ENCODE measurements around the gene OXSR1.

OXSR1 gene

DNA sequence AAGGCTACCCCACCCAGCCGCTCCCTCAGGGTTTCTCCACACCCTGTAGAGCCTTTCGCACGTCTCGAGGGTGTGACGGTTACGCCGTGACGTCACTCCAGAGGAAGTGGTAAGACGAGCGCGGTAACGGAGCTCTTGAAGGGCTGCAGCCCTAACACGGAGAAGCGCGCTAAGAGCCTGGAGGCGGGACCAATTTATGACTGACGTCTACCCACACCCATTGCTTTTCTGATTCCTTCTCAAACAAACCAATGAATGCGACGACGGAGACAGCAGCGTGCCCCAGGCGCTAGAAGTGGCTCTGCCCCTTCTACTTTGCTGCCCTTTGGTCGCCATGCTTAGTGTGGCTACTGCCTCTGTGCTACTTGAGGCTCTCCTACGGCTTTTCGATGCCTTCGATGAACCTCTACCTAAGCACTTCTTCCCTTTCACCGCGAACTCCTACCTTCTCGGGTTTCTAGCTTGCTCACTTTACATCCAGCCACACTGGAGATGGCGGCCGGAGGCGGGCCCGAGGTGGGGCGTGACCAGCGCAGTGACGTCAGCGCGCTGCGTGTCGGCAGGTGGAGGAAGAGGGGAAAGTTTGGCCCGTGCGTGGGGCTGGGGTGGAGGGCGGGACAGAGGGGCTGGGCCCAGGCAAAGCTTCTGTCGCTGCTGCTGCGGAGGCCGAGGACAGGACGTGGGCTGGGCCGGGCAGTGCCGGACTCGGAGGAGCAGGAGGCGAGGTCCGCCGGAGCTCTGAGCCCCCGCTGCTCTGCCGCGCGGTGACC is at the start of gene OXSR1:
Gene OXSR1, plus strand, starts transcription at position 586 of the 770 bp plus-strand sequence. CDS start 340 bp downstream, outside the sequence.
- peak; percentile 99 for DNase-seq

DNA sequence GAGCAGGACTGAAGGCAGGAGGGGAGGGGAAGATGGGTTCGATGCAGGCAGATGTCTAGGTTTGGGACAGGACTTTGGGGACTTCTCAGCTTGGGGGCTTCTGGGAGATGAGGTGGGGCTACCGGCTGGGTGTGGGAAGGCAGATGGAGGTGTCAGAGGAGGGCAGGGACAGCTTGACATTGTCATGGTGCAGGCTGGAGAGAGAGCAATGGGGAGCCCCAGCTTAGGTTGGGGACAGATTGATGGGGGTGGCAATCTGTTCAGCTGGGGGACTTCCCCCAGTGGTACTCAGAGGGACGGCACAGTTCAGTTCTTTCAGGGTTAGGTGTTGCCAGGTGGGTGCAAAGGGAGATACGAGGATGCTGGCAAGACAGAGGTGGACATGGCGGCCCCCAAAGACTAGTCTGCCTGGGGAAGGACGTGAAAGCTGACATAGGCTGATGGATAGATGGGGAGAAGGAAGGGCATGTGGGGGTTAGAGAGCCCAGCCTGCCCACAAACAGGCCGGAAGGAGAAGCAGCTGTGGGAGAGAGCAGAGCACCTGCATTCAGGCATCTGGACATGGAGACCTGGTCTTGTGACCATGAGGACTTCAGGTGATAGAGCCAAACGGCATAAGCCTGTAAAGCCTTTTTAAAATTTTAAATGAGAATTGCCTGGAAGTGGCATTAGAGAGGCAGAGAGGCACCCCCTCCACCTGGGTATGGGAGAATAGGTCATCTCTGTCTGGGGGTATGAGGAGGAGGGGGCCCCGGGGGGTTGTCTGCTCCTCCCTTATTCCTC is 49.5 kb upstream of the OXSR1 start:
- no peak for DNase-seq

DNA sequence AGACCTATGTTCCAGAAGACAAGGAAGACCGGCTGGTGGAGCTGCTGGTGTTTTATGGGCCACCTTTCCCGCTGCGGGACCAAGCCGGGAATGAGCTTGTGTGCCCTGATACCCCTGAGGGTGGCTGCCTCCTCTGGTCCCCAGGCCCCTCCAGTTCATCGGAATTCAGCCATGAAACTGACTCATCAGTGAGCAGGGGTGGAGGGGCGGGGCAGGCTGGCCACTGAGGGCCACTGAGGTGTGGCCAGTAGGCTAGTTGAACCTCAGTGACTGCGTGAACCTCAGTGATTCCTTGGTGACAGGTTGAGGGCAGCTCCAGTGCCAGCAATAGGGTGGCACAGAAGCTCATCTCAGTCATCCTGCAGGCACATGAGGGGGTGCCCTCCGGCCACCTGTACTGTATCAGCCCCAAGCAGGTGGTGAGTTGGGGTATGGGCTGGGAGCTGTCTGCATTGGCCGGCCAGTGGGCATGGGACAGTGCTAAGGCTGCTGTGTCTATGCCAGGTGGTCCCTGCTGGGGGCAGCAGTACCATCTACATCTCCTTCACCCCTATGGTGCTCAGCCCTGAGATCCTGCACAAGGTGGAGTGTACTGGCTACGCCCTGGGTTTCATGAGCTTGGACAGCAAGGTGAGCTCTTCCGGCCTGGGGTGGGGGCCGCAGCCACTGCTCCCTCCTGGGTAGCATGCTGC is 48.7 kb upstream of the OXSR1 start:
- DNase-seq = no peak

DNA sequence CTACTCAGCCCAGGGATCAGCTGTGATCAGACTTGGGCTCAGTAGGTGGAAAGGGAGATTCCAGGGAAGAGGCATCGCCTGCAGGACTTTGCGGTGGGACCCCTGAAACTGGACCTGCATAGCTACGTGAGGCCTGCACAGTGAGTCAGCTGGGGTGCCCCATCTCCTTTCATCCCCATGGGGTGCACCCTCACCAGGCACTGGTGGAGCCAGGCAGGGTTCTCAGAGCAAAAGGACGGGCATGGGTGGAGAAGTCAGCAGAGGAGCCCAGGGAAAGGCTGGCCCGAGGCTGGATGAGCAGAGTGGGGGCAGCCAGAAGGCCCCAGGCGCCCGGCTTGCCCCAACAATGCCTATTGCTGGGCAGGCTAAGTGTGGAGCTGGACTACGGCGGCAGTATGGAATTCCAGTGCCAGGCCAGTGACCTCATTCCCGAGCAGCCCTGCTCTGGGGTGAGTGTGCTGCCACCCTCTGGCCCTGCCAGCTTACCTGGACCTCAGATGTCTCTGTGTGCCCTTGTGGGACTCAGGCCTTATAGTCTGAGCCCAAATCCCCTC is 48.1 kb upstream of the OXSR1 start:
- no peak for DNase-seq

DNA sequence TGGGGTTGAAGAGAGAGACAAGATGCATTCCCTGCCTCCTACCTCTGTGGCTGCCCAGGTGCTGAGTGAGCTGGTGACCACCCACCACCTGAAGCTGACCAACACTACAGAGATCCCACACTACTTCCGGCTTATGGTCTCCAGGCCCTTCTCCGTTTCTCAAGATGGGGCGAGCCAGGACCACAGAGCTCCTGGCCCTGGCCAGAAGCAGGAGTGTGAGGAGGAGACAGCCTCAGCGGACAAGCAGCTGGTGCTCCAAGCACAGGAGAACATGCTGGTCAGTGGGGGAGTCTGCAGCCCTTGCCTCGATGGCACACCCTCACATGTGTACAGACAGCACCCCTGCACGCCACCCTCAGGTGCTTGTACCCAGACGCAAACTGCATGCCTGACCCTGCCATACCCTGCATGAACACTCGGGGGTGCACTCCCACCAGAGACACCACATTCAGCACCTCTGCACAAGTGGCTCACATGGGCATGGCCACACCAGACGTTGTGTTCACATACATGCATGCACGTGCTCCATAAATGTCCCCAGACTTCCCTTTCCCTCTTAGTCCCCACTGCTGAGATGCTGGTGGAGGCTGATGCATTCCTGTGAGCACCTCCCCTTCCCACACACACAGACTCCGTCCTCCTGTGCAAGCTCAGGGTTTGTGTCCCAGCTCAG is 47.5 kb upstream of the OXSR1 start:
- DNase-seq = no peak

DNA sequence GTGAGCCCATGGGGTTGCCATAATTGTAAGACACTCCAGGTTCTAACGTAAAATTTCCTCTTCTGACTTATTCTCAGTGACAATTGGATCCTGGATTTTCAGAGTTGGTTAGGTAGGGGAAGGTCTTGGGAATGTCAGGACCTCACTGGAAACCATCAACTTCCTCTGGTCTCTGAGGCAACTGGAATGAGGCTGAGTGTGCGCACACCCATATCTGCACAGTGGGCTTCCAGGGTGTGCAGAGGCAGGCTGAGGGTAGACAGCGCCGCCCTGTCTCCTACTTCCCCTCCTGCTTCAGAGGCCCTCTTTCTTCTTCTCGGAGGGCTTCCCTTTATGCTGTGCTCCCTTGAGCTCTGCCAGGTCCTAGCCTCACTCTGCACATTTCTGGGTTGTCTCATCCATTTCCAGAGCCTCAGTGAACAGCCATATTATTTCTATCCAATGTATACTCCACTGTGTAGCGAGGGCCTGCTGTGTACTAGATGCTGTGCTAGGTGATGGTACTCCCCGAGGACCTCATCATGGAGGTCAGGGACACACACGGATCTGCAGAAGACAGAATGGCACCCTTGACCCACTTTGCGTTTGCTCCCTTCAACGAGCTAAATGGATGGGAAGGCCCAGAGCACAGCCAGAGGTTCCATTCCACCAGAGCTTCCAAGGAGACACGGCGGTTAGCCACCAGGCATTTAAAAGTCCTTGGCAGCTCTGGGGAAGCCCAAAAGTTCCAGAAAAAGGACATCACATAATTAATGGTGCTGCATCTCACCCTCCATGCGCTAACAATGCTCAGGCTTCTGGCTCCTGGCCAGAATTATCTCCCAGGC is 46.7 kb upstream of the OXSR1 start:
- DNase-seq = no peak

DNA sequence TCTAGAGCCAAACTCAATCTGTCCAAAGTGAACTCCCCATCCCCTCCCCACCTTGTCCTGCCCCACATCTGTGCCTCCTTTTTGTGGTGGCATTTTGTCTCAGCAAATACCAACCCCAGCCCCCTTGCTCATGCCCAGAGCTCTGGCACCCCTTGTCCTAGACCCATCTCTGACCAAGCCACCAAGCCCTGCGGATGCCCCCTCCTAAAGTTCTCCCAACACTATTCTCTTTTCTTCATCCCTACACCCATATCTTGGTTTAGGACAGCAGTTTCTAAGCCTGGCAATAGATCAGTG is 46.1 kb upstream of the OXSR1 start:
- DNase-seq = no peak

DNA sequence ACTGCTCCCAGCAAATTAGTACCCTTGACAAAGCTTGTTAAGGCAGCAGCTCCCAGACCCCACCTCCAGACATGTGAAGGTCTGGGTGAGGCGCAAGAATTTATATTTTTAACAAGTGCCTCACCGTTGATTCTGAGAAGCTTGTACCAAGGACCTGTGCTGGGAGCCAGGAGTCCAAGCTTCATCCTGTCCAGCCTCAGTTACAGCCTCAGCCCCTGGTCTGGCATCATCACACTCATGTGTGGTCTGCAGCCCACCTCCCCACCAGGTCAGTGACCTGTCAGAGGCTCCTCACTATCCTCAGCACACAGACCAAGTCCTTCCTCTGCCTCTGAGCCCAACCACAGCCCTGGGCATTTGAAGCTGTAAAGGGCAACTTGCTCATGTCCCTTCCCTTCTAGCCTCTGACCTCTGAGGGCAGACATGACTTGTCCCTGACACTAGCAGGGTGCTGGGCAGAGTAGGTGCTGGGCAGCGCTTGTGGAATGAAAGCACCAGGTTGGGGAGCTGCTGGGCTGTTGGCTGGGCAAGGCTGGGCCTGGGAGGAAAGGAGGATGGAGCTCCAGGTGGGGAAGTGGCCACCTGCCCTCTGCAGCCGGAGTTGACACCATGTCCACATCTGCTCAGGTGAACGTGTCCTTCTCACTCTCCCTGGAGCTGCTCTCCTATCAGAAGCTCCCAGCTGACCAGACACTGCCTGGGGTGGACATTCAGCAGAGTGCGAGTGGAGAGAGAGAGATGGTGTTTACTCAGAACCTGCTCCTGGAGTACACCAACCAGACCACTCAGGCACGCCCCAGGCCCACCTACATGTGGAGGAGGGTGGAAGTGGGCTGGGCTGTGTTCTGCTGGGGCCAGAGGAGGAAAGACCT is 45.3 kb upstream of the OXSR1 start:
- DNase-seq = no peak

DNA sequence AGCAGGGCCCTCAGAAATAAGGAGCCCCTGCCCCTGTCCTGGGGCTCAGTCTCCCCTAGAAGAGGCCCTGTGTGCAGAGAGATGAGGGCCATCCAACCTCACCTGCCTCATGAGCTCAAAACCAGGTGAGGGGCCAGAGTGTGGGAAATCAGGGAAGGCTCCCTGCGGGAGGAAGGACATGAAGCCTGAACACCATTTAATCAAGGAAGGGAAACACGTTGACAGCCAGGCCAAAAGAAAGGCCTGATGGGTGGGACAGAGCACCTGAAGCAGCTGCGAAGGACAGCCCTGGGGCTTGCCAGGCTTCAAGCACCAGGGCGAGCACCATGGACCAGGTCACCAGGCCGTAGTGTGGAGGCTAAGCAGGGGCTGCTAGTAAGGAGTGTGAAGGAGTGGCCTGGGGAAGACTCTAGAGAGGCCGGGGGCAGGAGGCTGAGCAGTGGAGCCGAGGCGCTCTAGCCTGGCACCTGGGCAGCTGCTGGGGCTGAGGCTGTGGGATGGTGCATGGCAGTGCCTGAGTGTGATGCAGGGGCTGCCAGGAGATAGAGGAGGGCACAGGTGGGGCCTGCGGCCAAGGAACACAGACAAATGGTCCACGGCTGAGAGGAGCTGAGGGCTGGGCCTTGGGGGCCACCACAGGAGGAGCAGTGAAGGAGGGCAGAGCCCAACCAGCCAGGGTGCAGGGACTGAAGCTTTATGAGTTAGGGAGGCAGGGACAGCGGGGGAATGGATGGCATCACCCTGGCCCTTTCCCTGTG is 44.5 kb upstream of the OXSR1 start:
- no peak for DNase-seq

DNA sequence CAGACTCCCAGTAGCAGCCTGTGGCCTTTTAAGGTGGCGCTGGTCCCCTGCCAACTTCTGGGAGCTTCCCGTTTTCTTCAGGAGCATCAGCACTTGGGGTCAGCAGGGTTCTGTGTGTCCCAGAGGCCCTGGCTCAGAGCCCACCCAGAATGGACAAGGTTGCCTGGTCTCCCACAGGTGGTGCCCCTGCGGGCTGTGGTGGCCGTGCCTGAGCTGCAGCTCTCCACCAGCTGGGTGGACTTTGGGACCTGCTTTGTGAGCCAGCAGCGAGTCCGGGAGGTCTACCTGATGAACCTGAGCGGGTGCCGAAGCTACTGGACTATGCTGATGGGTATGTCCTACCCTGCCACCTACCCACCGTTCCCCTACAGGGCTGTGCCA is 43.9 kb upstream of the OXSR1 start:
- DNase-seq = no peak

DNA sequence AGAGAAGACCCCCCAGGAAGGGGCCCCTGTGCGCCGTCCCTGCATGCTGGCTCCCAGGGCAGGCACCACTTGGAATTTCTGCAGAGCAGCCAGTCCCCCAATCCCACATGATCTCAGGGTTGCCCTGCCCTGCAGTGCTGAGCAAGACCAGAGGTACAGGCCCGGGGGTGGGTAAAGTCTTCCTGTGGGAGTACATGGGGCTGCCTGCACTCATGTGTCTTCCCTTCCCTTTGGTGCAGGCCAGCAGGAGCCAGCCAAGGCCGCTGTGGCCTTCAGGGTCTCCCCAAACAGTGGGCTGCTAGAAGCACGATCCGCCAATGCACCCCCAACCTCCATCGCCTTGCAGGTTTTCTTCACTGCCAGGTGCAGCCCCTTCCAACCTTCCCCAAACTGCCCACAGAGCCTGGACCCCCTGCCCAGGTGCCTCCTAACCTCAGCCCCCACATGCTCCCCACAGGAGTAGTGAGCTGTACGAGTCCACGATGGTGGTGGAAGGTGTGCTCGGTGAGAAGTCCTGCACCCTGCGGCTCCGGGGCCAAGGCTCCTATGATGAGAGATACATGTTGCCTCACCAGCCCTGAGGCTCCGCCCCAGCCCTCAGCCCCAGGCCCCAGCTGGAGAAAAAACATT is 43.4 kb upstream of the OXSR1 start:
- DNase-seq = no peak

DNA sequence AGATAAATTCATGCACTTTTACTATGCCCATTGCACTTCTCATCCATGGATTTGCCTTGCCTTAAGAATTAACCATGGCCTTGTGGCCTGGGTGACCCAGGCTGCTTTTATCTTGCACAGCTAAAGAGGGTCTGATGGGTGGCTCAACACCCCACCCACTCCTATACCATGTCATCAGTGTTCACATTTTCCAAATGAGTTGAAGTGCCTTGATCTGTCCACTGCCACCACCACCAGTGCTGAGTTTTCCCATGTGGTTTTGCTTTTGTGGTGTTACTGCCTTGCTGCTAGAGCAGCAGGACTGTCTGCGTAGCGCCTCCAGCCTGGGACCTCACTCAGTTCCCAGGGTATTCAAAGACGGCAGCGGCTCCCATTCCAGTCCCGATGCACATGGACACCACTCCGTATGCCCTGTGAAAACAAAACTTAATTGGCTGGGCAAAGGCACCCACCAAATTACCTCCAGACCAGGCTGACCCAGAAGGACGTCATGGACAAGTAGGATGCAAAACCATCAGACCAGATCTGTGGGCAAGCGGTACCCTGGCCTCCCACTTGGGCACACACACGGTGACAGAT is 42.5 kb upstream of the OXSR1 start:
- no peak for DNase-seq

DNA sequence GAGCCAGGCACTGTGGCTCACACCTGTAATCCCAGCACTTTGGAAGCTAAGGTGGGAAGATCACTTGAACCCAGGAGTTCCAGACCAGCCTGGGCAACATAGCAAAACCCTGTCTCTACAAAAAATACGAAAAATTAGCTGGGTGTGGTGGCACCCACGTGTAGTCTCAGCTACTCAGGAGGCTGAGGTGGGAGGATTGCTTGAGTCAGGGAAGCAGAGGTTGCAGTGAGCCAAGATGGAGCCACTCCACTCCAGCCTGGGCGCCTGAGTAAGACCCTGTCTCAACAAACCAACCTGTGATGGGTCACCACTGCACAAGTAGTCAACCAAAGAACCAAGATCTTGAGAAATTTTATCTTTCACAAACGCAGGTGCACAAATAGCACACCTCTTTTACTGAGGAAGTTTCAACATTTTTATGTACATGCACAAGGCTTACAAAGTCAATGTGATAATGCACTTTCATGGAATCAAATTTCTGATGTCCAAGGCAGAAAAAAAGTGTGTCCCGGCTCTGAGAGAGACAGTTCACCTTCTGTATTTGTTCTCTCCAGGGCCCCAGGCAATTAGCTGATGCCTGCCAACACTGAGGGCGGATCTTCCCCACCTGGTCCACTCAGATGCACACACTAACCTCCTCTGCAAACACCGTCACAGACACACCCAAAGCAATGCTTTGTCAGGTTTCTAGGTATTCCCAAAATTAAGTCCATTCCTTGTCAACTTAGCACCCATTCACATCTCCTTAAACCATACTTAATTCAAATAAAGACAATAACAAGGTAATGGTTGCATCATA is 40.8 kb upstream of the OXSR1 start:
- no peak for DNase-seq

DNA sequence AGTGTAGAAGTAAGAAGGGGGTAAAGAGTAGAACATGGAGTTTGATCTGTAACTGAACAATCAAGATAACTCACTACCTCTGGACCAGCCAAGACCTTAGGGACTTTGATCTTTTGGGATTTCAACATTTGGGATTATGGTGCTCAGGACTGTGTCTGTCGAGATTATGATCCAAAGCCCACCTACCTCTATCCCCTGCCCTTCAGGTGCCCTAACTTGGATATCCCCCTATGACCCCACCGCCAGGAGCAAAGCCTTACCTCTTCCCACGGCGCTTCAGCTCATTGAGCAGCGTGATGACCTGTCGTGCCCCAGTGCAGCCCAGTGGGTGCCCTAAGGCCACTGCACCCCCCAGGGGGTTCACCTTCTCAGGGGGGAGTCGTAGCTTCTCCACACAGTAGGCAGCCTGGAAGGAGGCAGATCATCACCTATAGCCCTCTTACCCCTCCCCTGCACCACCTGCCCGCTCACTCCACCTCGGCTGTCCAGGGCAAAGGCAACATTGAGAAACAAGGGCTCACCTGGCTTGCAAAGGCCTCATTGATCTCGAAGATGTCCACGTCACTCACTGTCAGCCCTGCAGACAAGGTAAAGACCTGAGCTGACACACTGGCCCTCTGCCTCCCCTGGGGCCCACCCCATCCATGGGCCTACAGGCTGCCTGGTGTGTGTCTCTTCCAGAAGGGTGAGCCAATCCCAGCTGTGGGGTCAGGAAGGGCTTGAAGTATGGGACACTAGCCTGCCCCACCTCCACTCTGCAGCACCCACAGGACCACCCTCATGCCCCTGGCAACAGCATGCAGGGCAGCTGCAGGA is 39.8 kb upstream of the OXSR1 start:
- no peak for DNase-seq

DNA sequence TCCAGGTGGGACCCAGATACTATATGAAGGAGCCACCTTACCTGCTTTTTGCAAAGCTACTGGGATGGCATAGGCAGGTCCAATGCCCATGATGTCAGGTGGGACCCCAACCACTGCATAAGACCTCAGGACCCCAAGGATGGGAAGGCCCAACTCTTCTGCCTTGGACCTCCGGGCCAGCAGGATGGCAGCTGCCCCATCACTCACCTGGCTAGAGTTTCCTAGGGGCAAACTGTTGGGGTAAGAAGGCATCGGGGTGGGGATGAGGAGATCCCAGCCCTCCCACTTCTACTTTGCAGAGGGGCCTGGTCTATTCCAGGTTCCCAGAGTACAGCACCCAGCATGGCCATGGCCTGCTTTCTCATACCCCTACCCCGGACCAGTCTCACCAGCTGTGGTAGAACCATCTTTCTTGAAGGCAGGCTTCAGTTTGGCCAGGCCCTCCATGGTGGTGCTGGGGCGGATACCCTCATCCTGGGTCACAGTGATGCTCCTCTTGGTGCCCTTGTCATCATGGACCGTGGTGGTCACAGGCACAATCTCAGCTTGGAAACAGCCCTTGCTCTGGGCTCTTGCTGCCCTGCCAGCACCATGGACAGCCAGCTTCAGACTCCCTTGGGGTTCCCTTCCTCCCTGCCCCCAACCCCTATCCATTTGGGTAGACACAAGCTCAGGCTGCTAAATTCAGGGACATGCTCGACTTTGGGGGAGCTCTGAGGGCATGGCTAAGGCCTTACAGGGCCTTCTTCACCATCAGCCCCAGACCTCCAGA is 39.0 kb upstream of the OXSR1 start:
- no peak for DNase-seq

DNA sequence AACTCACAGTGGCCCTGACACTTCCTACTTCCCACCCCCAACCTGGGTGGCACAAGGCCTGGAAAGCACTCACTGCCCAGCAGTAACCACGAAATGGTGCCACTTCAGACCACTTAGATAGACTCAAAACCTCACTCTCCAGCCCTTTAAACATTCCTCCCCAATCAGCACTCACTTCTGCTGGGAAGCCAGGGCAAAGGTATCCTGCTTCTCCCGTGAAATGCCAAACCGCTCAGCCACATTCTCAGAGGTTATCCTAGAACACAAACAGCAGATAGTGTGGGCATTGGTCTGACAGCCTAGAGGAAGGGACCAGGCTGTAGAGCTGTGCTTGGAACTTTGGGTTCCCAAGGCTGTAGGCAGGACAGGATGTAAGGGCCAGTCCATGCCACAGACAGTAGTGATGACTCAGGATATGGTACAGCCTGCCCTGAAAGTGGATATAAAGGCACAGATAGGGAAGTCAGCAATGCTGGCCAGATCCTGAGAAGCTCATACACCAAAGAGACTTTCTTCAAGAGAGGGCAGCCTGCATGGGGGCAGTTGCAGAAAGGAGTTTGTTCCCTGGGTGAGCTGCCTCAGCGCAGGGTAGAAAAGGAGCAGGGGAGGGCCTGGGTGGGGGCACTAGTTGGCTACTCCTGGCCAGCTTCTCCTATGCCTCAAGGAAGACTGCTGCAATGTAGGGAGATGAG is 37.6 kb upstream of the OXSR1 start:
- no peak for DNase-seq
